DMS 273 (cell line): ENCODE measurements around the gene STEAP4.
A peak's percentile ranks its signal among the peaks of the same experiment; 100 is the strongest.
"Not testable (repeated sequence)": the region's sequence is repeated elsewhere in the genome, so short reads cannot be mapped to it uniquely, and the experiment has no call there.

Source experiments
- DNase-seq: peaks from one replicate; lab custom pipeline; 2025; ENCODE audit not compliant: unreplicated experiment; lab: John Stamatoyannopoulos, UW

The STEAP4 gene

DNA sequence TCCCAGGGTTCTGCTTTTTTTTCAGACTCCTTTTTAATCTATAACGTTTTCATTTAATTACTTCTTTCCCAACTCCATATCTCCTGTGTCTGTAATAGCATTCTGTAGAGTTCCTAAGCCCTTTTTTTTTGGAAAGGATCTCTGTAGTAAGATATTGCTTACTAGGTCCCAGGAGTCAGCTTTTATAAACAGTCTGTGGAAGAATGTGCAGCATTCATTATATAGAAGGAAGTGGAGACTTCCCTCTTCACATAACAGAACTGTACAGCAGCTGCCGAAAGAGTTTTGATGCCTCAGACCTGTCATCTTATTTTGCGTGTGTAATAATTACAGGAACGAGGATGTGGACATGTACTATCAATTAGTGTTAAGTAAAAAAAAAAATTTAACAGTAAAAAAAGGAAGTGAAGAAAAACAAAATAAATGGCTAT, 7.4 kb upstream of the STEAP4 start:
- DNase-seq: no peak

DNA sequence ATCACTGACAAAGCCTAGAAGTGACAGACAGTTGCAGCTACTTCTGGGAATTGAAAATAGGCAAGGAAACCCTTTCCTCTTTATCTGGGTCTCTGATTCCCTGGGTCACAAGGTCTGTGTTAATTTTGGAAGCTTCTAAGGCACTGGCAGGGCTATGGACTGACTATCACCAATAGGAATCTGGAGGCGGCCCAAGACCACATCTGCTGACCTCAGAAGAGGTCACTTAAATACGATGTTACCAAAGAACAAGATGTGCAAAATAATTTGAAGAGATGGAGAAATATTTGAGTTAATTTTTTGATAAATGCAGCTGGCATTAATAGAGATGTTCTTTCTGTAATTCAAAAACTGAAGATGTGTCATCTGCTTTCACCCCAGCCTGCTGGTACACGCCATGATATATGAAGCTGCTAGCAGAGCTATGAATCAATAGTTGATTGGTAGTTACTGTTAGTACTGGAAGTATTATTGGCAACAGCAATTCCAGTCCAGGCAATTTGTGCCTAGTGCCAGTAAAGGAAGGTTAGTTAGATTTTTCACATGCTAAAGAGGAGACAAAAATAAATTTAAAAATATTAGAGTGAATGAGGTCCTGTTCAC, 5.5 kb upstream of the STEAP4 start:
- no peak for DNase-seq

- DNase-seq: no peak
Measured at GRCh38 chr7:88311675-88312036, 5.0 kb upstream of the STEAP4 start.

- no peak for DNase-seq
Measured at GRCh38 chr7:88310956-88311674, 4.4 kb upstream of the STEAP4 start.

- DNase-seq: no peak
Measured at GRCh38 chr7:88309819-88310218, 3.1 kb upstream of the STEAP4 start.

GRCh38 chr7:88307823-88308222, 1.1 kb upstream of the STEAP4 start:
- DNase-seq: no peak

DNA sequence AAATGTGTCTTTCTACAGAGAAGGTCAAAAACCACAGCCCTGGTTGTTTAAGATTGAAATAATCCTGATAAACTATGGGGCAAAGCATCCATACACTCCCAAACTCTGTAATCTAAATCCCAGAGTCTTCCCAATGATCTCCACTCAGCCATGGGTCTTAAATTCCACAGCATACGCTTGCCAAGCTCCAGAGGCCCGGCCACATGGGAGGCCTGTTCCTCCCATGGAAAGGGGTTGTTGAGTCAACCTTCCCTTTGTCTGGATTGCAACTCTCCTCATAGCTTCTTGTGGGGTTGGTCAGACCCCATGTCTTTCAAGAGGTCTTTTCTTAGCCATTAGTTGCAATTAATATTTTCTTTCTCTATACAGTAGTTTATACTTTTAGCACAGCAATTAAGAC, 718 bp upstream of the STEAP4 start:
- no peak for DNase-seq

DNA sequence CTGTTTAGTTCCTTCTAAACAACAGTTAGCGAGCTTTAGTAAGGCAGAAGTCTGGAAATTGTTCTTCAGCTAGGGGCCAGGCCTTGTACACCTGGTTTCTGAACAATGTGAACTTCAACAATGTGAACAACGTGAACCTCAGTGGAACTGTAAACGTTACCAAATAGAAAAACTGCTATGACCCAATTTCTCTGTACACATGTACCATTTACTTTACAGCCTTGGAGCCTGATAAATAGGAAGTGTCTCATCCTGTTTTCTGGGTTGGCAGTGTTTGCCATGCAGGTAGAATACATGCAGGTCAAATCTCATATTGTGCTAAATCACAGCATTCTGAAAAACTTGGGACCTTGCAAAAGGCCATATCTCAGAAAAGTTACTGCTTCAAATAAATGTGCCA, 1.6 kb downstream of the STEAP4 start:
- DNase-seq: no peak

DNA sequence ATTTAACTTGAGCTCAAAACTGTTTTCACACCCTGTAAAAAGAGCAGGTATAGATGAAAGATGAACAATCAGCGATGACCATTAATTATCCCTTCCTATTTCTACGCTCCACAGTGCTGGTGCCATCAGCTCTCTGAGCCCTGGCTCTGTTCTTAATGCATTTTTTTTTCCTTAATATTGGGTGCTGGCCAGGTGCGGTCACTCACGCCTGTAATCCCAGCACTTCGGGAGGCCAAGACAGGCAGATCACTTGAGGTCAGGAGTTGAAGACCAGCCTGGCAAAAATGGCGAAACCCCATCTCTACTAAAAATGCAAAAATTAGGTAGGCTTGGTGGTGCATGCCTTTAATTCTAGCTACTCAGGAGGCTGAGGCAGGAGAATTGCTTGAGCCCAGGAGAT, 4.2 kb downstream of the STEAP4 start:
- no peak for DNase-seq

DNA sequence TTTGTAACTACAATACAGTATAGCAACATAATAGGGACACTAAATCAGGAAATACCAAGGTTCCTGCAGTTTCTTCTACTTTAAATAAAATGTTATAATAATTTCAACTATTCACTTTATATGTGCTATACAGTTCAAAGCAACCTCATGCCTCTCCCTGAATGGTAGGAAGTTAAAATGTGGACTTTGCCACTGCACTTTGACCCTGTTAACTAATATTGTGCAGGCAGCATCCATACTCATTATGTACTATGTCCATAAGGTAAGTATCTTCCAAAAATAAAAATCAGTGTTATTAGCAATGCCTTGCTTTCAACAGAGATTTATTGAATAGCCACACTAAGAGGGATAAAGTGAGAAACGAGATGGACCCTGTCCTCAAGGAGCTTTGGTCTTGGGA, 4.8 kb downstream of the STEAP4 start:
- no peak for DNase-seq

DNA sequence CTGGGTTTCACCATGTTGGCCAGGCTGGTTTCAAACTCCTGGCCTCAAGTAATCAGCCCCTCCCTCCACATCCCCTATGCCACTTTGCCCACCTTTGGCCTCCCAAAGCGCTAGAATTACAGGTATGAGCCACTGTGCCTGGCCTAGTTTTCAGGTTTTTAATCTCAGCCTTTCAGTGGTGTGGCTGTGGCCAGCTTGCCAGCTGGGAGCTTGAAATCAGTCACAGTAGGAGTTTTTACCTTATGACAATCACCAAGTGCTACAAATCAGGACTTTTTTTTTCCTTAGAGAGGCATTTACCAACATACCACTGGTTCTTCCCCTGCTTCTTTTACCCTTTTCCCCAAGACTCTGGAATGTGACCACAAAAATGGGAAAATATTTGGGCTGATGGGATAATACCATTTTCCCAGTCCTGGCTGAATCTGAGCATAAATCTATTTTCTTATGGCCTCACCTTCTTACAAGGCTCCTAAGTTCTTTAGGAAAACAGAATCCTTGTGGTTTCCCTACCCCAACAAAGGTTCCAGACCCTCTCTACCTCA, 6.2 kb downstream of the STEAP4 start:
- no peak for DNase-seq

DNA sequence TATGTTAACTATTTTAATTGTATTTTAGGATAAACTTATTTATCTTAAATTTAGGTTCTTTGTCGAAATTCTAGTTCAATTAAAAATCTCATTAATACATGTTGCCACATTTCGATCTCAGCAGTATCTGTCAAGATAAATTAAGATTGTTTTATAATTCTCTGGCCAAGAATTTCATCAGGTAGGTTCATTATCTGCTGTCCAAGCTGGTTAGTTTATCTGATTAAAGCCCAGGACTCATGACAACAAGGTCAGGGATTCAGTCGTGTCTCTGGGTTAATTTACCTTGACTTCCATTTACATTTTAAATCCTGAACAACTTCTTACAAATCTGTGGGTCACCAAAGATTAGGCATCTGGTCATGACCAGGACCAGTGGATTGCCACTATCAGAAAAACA, 7.6 kb downstream of the STEAP4 start:
- no peak for DNase-seq

DNA sequence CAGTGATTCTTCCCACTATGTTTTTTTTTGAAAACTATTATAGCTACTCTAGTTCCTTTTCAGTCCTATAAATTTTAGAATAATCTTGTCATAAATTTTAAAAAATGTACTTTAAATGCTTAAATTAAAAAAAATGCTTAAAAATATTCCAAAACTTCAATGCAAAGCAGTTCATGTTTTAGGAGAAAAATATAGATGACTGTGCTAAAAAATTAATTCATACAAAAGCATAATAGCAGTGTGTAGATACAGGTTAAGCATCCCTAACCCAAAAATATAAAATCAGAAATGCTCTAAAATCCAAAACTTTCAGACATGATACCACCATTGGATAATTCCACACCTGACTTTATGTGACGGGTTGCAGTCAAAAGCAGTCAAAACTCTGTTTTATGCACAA, 12.8 kb downstream of the STEAP4 start:
- DNase-seq: no peak

DNA sequence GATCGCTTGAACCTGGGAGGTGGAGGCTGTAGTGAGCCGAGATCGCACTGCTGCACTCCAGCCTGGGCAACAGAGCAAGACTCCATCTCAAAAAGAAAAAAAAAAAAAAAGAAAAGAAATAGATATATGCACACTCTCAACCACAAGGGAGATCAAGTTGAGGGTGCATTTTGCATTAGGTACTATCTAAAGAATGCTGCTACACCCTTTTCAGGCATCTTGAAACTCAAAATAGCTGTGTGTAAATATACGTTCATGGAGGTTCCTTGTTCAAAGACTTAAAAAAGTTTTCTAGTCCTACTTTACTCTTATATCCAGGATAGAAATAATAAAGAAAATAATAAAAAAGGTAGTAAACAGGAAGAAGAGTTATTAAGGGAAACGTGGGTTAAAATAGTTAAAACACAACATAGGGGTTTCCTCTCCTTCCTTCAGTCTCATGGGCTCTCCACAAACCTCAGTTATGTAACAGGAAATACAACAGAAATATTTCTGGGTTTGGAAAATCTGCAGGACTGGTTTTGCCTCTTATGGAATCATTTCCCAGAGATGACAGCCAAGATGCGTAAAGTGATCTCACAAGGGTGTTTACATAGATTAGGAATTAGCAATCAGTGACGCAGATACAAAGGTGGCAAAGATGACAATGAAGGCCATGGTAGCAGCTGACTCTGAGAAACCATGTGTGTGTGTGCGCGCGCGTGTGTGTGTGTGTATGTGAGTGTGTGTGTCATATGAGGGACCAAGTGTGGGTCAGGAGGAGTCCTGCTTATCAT, 15.1 kb downstream of the STEAP4 start:
- no peak for DNase-seq

DNA sequence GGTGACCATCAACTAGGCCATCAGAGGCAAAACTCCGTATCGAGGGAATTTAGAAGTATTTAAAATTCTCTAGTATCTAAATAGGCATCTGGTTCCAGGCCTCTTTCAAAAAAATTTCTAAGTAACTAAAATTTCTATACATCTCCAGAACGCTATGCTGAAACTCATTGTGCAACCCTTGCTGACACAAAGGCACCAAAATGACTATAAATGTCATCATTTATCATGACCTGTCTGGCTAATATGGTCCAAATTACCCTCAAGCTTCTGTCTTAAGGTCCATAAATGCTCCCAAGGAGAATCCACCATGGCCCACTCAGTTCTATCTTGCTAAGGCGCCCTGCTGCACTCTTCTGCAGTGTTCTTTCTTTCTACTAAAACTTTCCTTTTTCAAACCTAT, 16.2 kb downstream of the STEAP4 start:
- no peak for DNase-seq

DNA sequence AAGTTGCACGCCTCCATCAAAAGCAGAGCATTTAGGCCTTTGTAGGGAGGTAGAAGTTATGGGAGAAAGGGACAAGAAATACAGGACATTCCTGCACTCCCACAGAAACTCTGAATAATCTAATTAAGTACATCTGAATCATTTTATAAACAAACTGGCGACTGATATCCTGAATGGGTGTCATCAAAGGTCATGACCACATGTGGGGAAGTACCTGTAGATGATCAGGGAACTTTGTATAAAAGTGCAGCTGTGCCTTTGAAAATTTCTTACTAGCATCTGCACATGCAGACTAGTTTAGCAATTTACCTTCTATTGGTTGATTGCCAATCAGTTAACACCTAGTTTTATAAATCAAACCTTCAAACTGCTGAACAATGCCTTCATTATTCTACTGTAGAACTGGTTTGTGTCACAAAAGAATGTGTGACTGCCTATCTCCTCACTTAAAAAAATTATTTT, 17.1 kb downstream of the STEAP4 start:
- DNase-seq: no peak

DNA sequence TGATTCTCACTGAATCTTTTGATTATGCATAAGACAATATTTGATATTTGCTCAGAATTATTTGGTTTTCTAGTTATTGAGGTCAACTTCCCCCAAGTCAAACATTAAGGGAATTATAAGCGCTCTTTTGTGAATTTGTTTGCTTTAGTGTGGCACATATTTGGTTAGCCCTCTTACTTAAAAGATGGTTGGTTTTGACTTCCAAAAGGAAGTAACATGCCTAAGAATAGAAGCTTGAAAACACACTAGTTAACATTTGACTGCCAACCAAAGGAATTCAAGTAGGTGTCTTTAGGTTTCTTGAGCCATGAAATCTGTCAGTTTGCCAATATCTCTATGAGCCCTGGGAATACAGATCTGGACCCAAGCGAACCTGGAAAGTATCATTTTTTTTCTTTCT, 24.9 kb downstream of the STEAP4 start:
- DNase-seq: no peak

DNA sequence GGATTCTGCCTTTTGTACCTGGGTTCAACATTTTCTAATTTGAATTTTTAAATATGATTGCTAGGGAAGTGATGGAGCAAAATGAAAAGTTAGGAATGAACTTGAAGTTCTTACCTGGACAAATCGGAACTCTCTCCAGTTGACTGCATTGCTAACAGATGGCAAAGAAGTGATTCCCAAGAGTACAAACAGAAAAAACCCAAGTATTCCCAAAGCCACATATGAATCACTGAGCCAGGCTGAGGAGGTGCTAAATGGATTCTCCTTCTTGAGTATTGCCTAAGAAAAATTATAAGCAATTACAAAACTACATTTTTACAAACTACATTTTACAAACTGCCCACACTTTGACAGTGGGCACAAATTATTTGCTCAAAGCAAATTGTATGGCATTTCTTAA, 25.9 kb downstream of the STEAP4 start:
- DNase-seq: peak; percentile 4

DNA sequence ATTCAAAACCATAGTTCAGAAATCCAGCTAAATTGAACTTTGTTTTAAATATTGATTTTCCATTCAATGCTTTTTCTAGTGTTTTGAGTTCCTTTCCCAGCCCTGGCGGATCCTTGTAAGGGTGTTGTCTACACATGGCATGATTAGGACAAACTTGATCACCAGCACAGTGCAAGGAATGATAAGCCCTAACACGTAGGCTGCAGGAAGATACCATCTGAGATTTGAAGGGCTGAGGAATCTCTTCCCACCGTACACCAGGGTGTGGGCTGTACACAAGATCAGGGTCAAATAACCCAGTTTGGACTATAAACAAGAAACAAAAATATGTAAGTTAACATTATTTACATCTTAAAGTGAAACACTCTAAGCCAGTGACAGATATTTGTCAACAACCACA, 27.4 kb downstream of the STEAP4 start:
- no peak for DNase-seq

GRCh38 chr7:88278881-88279280, 27.8 kb downstream of the STEAP4 start:
- DNase-seq: no peak

GRCh38 chr7:88276605-88277153, 30.0 kb downstream of the STEAP4 start:
- no peak for DNase-seq

DNA sequence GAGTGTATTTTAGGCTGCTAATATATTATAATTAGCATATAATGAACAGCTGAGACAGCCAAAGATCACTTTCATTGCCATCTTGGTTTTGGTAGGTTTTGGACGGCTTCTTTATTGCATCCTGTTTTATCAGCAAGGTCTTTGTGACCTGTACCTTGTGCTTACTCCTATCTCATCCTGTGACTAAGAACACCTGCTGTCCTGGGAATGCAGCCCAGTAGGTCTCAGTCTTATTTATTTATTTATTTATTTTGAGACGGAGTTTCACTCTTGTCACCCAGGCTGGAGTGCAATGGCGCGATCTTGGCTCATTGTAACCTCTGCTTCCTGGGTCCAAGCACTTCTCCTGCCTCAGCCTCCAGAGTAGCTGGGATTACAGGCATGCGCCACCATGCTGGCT, 31.8 kb downstream of the STEAP4 start:
- DNase-seq: not testable (repeated sequence)
